ENCODE data around the gene RMDN2.
"Not testable (repeated sequence)": the region's sequence is repeated elsewhere in the genome, so short reads cannot be mapped to it uniquely, and the experiment has no call there.

Gene RMDN2

GRCh38 chr2:37902991-37903390, 22.1 kb upstream of the RMDN2 start:
- DNase-seq, result no peak

- DNase-seq, result no peak
Measured at GRCh38 chr2:37904425-37904824, 20.7 kb upstream of the RMDN2 start.

GRCh38 chr2:37904993-37905392, 20.1 kb upstream of the RMDN2 start:
- no peak for DNase-seq

- no peak for DNase-seq
Measured at GRCh38 chr2:37906131-37906530, 19.0 kb upstream of the RMDN2 start.

- DNase-seq, result no peak
Measured at GRCh38 chr2:37907501-37908225, 17.4 kb upstream of the RMDN2 start.

GRCh38 chr2:37911296-37911873, 13.7 kb upstream of the RMDN2 start:
- no peak for DNase-seq

- no peak for DNase-seq
Measured at GRCh38 chr2:37912056-37912455, 13.0 kb upstream of the RMDN2 start.

- no peak for DNase-seq
Measured at GRCh38 chr2:37912616-37913015, 12.5 kb upstream of the RMDN2 start.

GRCh38 chr2:37914340-37914739, 10.7 kb upstream of the RMDN2 start:
- DNase-seq, result no peak

- DNase-seq, result no peak
Measured at GRCh38 chr2:37915773-37916172, 9.3 kb upstream of the RMDN2 start.

GRCh38 chr2:37916512-37917082, 8.5 kb upstream of the RMDN2 start:
- DNase-seq, result no peak

GRCh38 chr2:37917281-37918228, 7.5 kb upstream of the RMDN2 start:
- no peak for DNase-seq

- DNase-seq, result no peak
Measured at GRCh38 chr2:37918742-37919186, 6.3 kb upstream of the RMDN2 start.

- DNase-seq, result no peak
Measured at GRCh38 chr2:37919631-37920032, 5.5 kb upstream of the RMDN2 start.

- DNase-seq, result no peak
Measured at GRCh38 chr2:37920570-37920969, 4.5 kb upstream of the RMDN2 start.

GRCh38 chr2:37921781-37922180, 3.3 kb upstream of the RMDN2 start:
- no peak for DNase-seq

- no peak for DNase-seq
Measured at GRCh38 chr2:37923308-37924055, 1.6 kb upstream of the RMDN2 start.

- DNase-seq, result no peak
Measured at GRCh38 chr2:37926635-37927034, 1.5 kb downstream of the RMDN2 start.

- DNase-seq, result no peak
Measured at GRCh38 chr2:37928377-37928776, 3.3 kb downstream of the RMDN2 start.

GRCh38 chr2:37930392-37930791, 5.3 kb downstream of the RMDN2 start:
- not testable (repeated sequence) for DNase-seq

- not testable (repeated sequence) for DNase-seq
Measured at GRCh38 chr2:37932873-37933272, 7.8 kb downstream of the RMDN2 start.
